Activated naive CD4-positive, alpha-beta T cell treated with anti-CD3 and anti-CD28 coated beads for 36 hours (primary cell): ENCODE measurements around the gene ABCA13. TPM values are rescaled to one million over a fixed set of nuclear protein-coding genes. Genes with fewer than 3 reads are reported as not detected.

ENCODE experiments used
- CTCF ChIA-PET: fragments of 350-600 bp; sonication (Branson Sonifier 250); formaldehyde crosslinking; loops from one replicate; lab custom pipeline; 2021; ENCODE audit warnings: antibody characterized with exemption; lab: Charles Lee
- DNase-seq: peaks from one replicate; pipeline ENCODE4 v3.0.0-alpha.2; 2020
- H3K27ac Mint-ChIP-seq: one replicate; pipeline ENCODE4 v1.8.0; 2021; ENCODE audit warnings: mild to moderate bottlenecking, mixed read lengths
- H3K27me3 Mint-ChIP-seq: one replicate; pipeline ENCODE4 v1.8.0; 2021; ENCODE audit warnings: low read depth, mixed read lengths
- H3K36me3 Mint-ChIP-seq: one replicate; pipeline ENCODE4 v1.8.0; 2021; ENCODE audit warnings: low read depth, mixed read lengths
- H3K4me1 Mint-ChIP-seq: one replicate; pipeline ENCODE4 v1.8.0; 2021; ENCODE audit warnings: low read depth, mixed read lengths
- H3K4me3 Mint-ChIP-seq: one replicate; pipeline ENCODE4 v1.8.0; 2021; ENCODE audit warnings: mild to moderate bottlenecking, moderate library complexity, mixed read lengths
- H3K9me3 Mint-ChIP-seq: one replicate; pipeline ENCODE4 v1.8.0; 2021; ENCODE audit warnings: mixed read lengths
- intact Hi-C: fragments of 100-400 bp; cut with micrococcal nuclease; formaldehyde crosslinking; loops from one replicate; pipeline ENCODE4 v1.15.1; 2023
- total RNA-seq, 2 experiments: library from RNA; stranded (reverse); gene quantifications; one replicate each; pipeline ENCODE4 v1.2.3, GENCODE V29; 2021

The ABCA13 gene
- total RNA-seq, 2 experiments from 2014 or later: not detected

DNA sequence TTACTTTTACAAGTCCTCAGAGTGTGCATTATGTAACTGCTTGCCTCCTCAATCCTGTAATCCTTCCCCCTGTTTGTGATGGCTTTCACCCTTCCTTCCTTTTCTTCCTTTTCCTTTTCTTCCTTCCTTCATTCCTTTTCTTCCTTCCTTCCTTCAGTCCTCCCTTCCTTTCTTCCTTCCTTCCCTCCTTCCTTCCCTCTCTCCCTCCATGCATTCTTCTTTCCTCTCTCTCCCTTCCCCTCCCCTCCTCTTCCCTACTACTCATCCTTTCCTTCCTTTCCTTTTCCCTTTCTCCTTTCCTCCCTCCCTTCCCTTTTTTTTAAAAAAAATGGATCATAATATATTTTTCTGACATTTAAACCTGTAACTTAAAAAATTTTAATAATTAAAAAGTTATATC lies 22.2 kb upstream of the ABCA13 start:
- Mint-ChIP-seq H3K9me3 (peaks cover 2% of the 10 kb centered on the region), H3K4me3 (no peak overlapping the region), H3K36me3 (no peaks in the 10 kb centered on the region), H3K27ac (no peak overlapping the region), H3K4me1 (no peaks in the 10 kb centered on the region), H3K27me3 (peaks cover 18% of the 10 kb centered on the region)
- intact Hi-C loops: no loop called here
- CTCF ChIA-PET: no interaction called here
- DNase-seq: no peak

DNA sequence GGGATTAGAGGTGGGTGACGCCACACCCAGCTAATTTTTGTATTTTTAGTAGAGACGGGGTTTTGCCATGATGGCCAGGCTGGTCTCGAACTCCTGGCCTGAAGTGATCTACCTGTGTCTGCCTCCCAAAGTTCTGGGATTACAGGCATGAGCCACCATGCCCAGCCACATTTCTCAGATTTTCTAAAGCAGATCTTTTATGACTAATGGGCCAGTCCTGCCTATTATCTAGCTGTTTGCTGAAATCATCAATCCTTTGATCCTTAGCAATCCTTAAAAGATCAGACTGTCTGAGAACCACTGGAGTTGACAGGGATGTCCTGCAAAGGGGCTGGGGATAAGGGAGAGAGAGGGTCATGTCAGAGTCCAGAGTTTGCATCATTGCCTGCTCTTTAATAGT lies 21.2 kb upstream of the ABCA13 start:
- no peak overlapping the region for H3K4me3 Mint-ChIP-seq
- intact Hi-C loops: no loop called here
- H3K4me1 Mint-ChIP-seq: no peaks in the 10 kb centered on the region
- DNase-seq: no peak
- H3K27me3 Mint-ChIP-seq: peaks cover 21% of the 10 kb centered on the region
- H3K27ac Mint-ChIP-seq: no peak overlapping the region
- CTCF ChIA-PET: no interaction called here
- H3K9me3 Mint-ChIP-seq: peaks cover 2% of the 10 kb centered on the region
- no peaks in the 10 kb centered on the region for H3K36me3 Mint-ChIP-seq

DNA sequence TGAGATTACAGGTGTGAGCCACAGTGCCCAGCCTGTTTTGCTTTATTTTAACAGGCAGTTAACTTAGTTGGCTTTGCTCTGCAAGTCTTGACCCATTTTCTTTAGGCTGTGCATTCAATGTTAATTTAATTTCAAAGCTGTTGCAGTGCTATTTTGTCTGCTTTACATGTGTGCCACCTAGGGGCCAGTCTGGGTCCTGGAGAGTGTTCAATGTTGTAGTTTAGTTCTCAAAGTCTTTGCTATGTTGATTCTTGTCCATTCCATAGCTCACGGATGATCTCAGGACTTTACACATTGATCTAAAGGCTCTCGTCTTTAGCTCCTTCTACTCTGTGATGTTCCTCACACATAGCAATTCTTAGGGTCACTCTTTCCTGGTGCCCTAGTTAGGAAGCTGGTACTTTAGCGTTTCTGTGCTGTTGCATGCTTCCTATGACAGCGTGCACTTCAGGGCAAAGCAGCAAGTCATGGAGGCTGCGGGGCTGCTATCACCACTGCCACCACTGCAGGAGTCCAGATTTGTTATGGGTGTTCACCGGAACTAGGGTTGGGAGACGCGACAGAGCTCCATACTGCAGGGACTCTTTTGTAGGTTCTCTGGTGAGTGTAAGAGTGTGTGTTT lies 16.4 kb upstream of the ABCA13 start:
- H3K4me1 Mint-ChIP-seq: no peaks in the 10 kb centered on the region
- H3K9me3 Mint-ChIP-seq: peaks cover 2% of the 10 kb centered on the region

GRCh38 chr7:48158404-48158803 lies 12.9 kb upstream of the ABCA13 start:
- H3K36me3 Mint-ChIP-seq: peaks cover 2% of the 10 kb centered on the region
- H3K27ac Mint-ChIP-seq: no peak overlapping the region
- CTCF ChIA-PET: interaction anchor here (0.9 to 3.2 kb wide), 2 partner anchors 190 to 214 kb away, joined by 4 to 11 read pairs; no protein-coding TSS in a partner anchor

More for the DNA sequence above, 16.4 kb upstream of the ABCA13 start:
- intact Hi-C loops: loop anchor here (1.0 to 2.0 kb wide), 3 partner anchors 44 to 210 kb away; no protein-coding TSS in a partner anchor
- no peak overlapping the region for H3K27ac Mint-ChIP-seq
- peaks cover 21% of the 10 kb centered on the region for H3K27me3 Mint-ChIP-seq
- H3K4me3 Mint-ChIP-seq: no peak overlapping the region
- DNase-seq: peak; percentile 55
- no peaks in the 10 kb centered on the region for H3K36me3 Mint-ChIP-seq
- CTCF ChIA-PET: interaction anchor here (0.7 to 1.5 kb wide), 10 partner anchors 22 to 216 kb away, joined by 3 to 15 read pairs (median 3); no protein-coding TSS in a partner anchor

GRCh38 chr7:48161407-48162125 lies 9.7 kb upstream of the ABCA13 start:
- H3K4me3 Mint-ChIP-seq: no peak overlapping the region
- intact Hi-C loops: no loop called here
- H3K27ac Mint-ChIP-seq: no peak overlapping the region
- H3K4me1 Mint-ChIP-seq: no peaks in the 10 kb centered on the region
- no peak for DNase-seq
- H3K9me3 Mint-ChIP-seq: no peaks in the 10 kb centered on the region
- H3K36me3 Mint-ChIP-seq: peaks cover 2% of the 10 kb centered on the region
- CTCF ChIA-PET: no interaction called here
- peaks cover 13% of the 10 kb centered on the region for H3K27me3 Mint-ChIP-seq

More at GRCh38 chr7:48158404-48158803, 12.9 kb upstream of the ABCA13 start:
- DNase-seq: no peak
- Mint-ChIP-seq H3K27me3 (peaks cover 15% of the 10 kb centered on the region), H3K4me1 (no peaks in the 10 kb centered on the region), H3K9me3 (peaks cover 2% of the 10 kb centered on the region), H3K4me3 (no peak overlapping the region)
- intact Hi-C loops: no loop called here

- CTCF ChIA-PET: no interaction called here
- Mint-ChIP-seq H3K9me3 (no peaks in the 10 kb centered on the region), H3K27me3 (peaks cover 12% of the 10 kb centered on the region), H3K36me3 (peaks cover 2% of the 10 kb centered on the region), H3K4me1 (no peaks in the 10 kb centered on the region), H3K4me3 (no peak overlapping the region), H3K27ac (no peak overlapping the region)
- no peak for DNase-seq
- intact Hi-C loops: no loop called here
These were observed 6.1 kb upstream of the ABCA13 start for GRCh38 chr7:48165157-48165556.

DNA sequence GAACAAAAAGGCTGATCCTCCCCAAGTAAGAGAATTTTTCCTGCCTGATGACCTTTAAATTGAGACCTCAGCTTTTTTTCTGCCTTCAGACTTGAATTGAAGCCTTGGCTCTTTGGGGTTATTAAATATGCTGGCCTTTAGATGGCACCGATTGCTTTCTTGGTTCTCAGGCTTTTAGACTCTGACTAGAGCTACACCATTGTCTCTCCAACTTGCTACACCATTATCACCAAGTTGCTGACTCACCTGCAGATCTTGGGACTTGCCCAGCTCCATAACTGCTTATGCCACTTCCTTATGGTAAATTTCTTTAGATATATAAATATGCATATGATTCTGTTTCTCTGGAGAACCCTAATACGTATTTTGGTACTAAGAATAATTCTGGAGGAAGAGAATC lies 3.1 kb upstream of the ABCA13 start:
- intact Hi-C loops: no loop called here
- Mint-ChIP-seq H3K27ac (no peak overlapping the region), H3K36me3 (no peaks in the 10 kb centered on the region), H3K4me3 (no peak overlapping the region), H3K9me3 (no peaks in the 10 kb centered on the region), H3K4me1 (no peaks in the 10 kb centered on the region), H3K27me3 (peaks cover 10% of the 10 kb centered on the region)
- CTCF ChIA-PET: no interaction called here
- DNase-seq: no peak

GRCh38 chr7:48170506-48170905 lies 752 bp upstream of the ABCA13 start:
- Mint-ChIP-seq H3K9me3 (no peaks in the 10 kb centered on the region), H3K4me1 (no peaks in the 10 kb centered on the region), H3K36me3 (no peaks in the 10 kb centered on the region), H3K27ac (no peak overlapping the region), H3K4me3 (no peak overlapping the region), H3K27me3 (peaks cover 7% of the 10 kb centered on the region)
- DNase-seq: no peak
- intact Hi-C loops: no loop called here
- CTCF ChIA-PET: no interaction called here

GRCh38 chr7:48173313-48173712 lies 2.1 kb downstream of the ABCA13 start:
- Mint-ChIP-seq H3K36me3 (no peaks in the 10 kb centered on the region), H3K9me3 (no peaks in the 10 kb centered on the region), H3K4me3 (no peak overlapping the region), H3K27ac (no peak overlapping the region), H3K4me1 (no peaks in the 10 kb centered on the region), H3K27me3 (peaks cover 7% of the 10 kb centered on the region)
- no peak for DNase-seq
- intact Hi-C loops: no loop called here
- CTCF ChIA-PET: no interaction called here

GRCh38 chr7:48173756-48174382 lies 2.6 kb downstream of the ABCA13 start:
- no peak overlapping the region for H3K27ac Mint-ChIP-seq
- DNase-seq: no peak
- peaks cover 7% of the 10 kb centered on the region for H3K27me3 Mint-ChIP-seq
- no peaks in the 10 kb centered on the region for H3K9me3 Mint-ChIP-seq
- H3K4me3 Mint-ChIP-seq: no peak overlapping the region
- CTCF ChIA-PET: no interaction called here
- H3K4me1 Mint-ChIP-seq: no peaks in the 10 kb centered on the region
- intact Hi-C loops: no loop called here
- no peaks in the 10 kb centered on the region for H3K36me3 Mint-ChIP-seq

GRCh38 chr7:48175019-48175418 lies 3.8 kb downstream of the ABCA13 start:
- Mint-ChIP-seq H3K27ac (no peak overlapping the region), H3K4me1 (no peaks in the 10 kb centered on the region), H3K27me3 (peaks cover 7% of the 10 kb centered on the region), H3K9me3 (no peaks in the 10 kb centered on the region), H3K36me3 (no peaks in the 10 kb centered on the region), H3K4me3 (no peak overlapping the region)
- intact Hi-C loops: no loop called here
- DNase-seq: no peak
- CTCF ChIA-PET: no interaction called here

DNA sequence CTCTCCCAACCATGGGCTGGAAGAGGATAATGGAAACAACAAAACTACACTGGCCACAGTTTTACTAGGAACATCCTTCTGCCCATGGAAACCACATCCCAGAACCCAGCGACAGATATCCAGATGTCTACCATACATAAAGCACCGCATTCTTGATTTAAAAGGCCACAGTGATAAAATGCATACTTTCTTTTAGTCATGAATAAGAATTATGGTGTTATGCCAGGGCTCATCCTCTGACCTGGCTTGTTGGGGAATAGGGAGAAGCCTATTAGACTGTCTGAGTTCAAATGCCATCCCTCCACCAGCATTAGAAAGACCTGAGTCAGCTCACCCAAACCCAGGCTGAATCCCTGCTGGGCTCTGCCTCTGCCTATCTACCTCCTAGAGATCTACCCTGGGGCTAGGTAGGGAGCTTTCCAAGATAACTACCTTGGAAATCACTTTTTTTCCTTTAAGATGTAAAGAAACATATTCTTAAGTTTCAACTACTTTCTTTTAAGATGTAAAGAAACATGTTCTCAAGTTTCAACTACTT lies 5.2 kb downstream of the ABCA13 start:
- Mint-ChIP-seq H3K27ac (no peak overlapping the region), H3K27me3 (peaks cover 7% of the 10 kb centered on the region), H3K9me3 (no peaks in the 10 kb centered on the region), H3K4me1 (no peaks in the 10 kb centered on the region), H3K4me3 (no peak overlapping the region), H3K36me3 (no peaks in the 10 kb centered on the region)
- CTCF ChIA-PET: interaction anchor here (1.3 kb wide), 1 partner anchor 22 kb away, joined by 3 read pairs; no protein-coding TSS in a partner anchor
- intact Hi-C loops: no loop called here
- no peak for DNase-seq
